NCI-H460 (cell line): ENCODE measurements around the gene RCOR1. TPM values are rescaled to one million over a fixed set of nuclear protein-coding genes. Genes with fewer than 3 reads are reported as not detected.
"Not testable (repeated sequence)": the region's sequence is repeated elsewhere in the genome, so short reads cannot be mapped to it uniquely, and the experiment has no call there.

ENCODE experiments used
- DNase-seq: peaks from one replicate; pipeline ENCODE4 v3.0.0-alpha.2; 2016; ENCODE audit warnings: low read depth; ENCODE audit errors: extremely low read depth
- polyA plus RNA-seq: library from polyadenylated mRNA; depleted of rRNA; stranded (reverse); fragments of >200 nt; gene quantifications from 2 replicates; pipeline ENCODE4 v1.2.3, GENCODE V29; 2014; cell fraction: nucleus; rRNA removed
- total RNA-seq: library from RNA; depleted of rRNA; stranded (reverse); fragments of >200 nt; shearing (Covaris generic); gene quantifications from 2 replicates; pipeline ENCODE4 v1.2.3, GENCODE V29; 2014; rRNA removed

The RCOR1 gene
- total RNA-seq = 22.6 and 24.9 TPM in 2 replicates
- 11.4 and 14.8 TPM in 2 replicates for polyA plus RNA-seq

- DNase-seq = peak; percentile 96
Observed at GRCh38 chr14:102591944-102592762, at the start of gene RCOR1. TSS of gene RCOR1 (plus strand) at chr14:102592649. CDS start at chr14:102592887, 238 bp downstream.

GRCh38 chr14:102544046-102544746 is 48.3 kb upstream of the RCOR1 start:
- no peak for DNase-seq

- no peak for DNase-seq
Observed at GRCh38 chr14:102544747-102545460, 47.5 kb upstream of the RCOR1 start.

- no peak for DNase-seq
Observed at GRCh38 chr14:102545461-102546265, 46.8 kb upstream of the RCOR1 start.

GRCh38 chr14:102548616-102549240 is 43.7 kb upstream of the RCOR1 start:
- DNase-seq = no peak

GRCh38 chr14:102550927-102551401 is 41.5 kb upstream of the RCOR1 start:
- not testable (repeated sequence) for DNase-seq

- DNase-seq = peak; percentile 35
Observed at GRCh38 chr14:102551995-102552705, 40.3 kb upstream of the RCOR1 start.

- no peak for DNase-seq
Observed at GRCh38 chr14:102554821-102555819, 37.3 kb upstream of the RCOR1 start.

GRCh38 chr14:102556098-102556677 is 36.3 kb upstream of the RCOR1 start:
- DNase-seq = no peak

GRCh38 chr14:102557434-102558226 is 34.8 kb upstream of the RCOR1 start:
- no peak for DNase-seq

- no peak for DNase-seq
Observed at GRCh38 chr14:102558556-102558955, 33.9 kb upstream of the RCOR1 start.

- no peak for DNase-seq
Observed at GRCh38 chr14:102560458-102561261, 31.8 kb upstream of the RCOR1 start.

GRCh38 chr14:102565331-102565887 is 27.0 kb upstream of the RCOR1 start:
- DNase-seq = no peak

GRCh38 chr14:102565959-102566358 is 26.5 kb upstream of the RCOR1 start:
- no peak for DNase-seq

- DNase-seq = no peak
Observed at GRCh38 chr14:102568115-102568614, 24.3 kb upstream of the RCOR1 start.
